HCT116 (cell line): ENCODE data around the gene SPTBN1. TPM values are rescaled to one million over a fixed set of nuclear protein-coding genes. Genes with fewer than 3 reads are reported as not detected.

Source experiments
- ATAC-seq: fragments of 200-7000 bp; cut with Tn5 transposase; 2 replicates; pipeline ENCODE4 v1.9.1; 2020; ENCODE audit warnings: mild to moderate bottlenecking, moderate library complexity
- BruUV-seq: library from RNA; stranded (reverse); fragments of 400-500 nt; replicated peaks from 2 replicates; lab custom pipeline; 2021; lab: Mats Ljungman, UMichigan
- CTCF ChIA-PET: fragments of 300-600 bp; sonication (Branson Sonifier 250); formaldehyde crosslinking; loops from one replicate; lab custom pipeline; 2021; ENCODE audit warnings: antibody characterized with exemption; lab: Charles Lee
- POLR2A ChIA-PET: fragments of 300-600, 350-600 bp; sonication (Branson Sonifier 250); formaldehyde crosslinking; loops from one replicate; lab custom pipeline; 2021; ENCODE audit warnings: antibody characterized with exemption; lab: Charles Lee
- RAD21 ChIA-PET, 2 experiments: fragments of 300-600 bp; sonication (Branson Sonifier 250); formaldehyde crosslinking; loops; one replicate each; lab custom pipeline; 2023; ENCODE audit warnings: low total read pairs in 2 of 2; ENCODE audit not compliant: uncharacterized antibody in 2 of 2, unreplicated experiment in 2 of 2, low non-redundant PET in 1 of 2; lab: Charles Lee
- DNase-seq: peaks from one replicate; pipeline ENCODE4 v3.0.0-alpha.2; 2010; ENCODE audit warnings: low read depth, low spot score
- H2AFZ ChIP-seq: fragments of 200-600 bp; shearing (Covaris generic), sonication (generic); 2 replicates; pipeline ENCODE4 v1.6.1; 2017; ENCODE audit warnings: low read depth, mixed run types, mixed read lengths, antibody characterized with exemption, low read length; ENCODE audit not compliant: poor library complexity, severe bottlenecking
- H3K27ac ChIP-seq: 2 replicates; pipeline ENCODE4 v1.5.1; 2012; ENCODE audit warnings: low read depth, low read length
- H3K27me3 ChIP-seq: fragments of 200-600 bp; sonication (generic); 2 replicates; pipeline ENCODE4 v1.6.1; 2016; ENCODE audit warnings: mixed run types, low read length, mixed read lengths; ENCODE audit not compliant: insufficient read depth
- H3K36me3 ChIP-seq, 2 experiments: fragments of 200-500 bp in 1 of 2; fragments of 200-600 bp in 1 of 2; sonication (Bioruptor generic) in 1 of 2; sonication (generic) in 1 of 2; 2 replicates each; pipeline versions ENCODE4 v1.5.1 to v1.6.1; 2014 to 2016; ENCODE audit warnings: low read length in 2 of 2, inconsistent platforms in 1 of 2, mixed read lengths in 1 of 2, mixed run types in 1 of 2; ENCODE audit not compliant: insufficient read depth in 2 of 2, control insufficient read depth in 1 of 2
- H3K4me1 ChIP-seq, 2 experiments: fragments of 200-600 bp in 1 of 2; sonication (generic) in 1 of 2; 2 replicates each; pipeline versions ENCODE4 v1.5.1 to v1.6.1; 2012 to 2017; ENCODE audit warnings: low read length in 2 of 2, inconsistent platforms in 1 of 2, mild to moderate bottlenecking in 1 of 2, mixed read lengths in 1 of 2, mixed run types in 1 of 2, moderate library complexity in 1 of 2; ENCODE audit not compliant: insufficient read depth in 2 of 2, control insufficient read depth in 1 of 2
- H3K4me2 ChIP-seq: fragments of 200-600 bp; sonication (generic); 2 replicates; pipeline ENCODE4 v1.6.1; 2017; ENCODE audit warnings: mixed run types, low read length, mixed read lengths
- H3K4me3 ChIP-seq, 2 experiments: fragments of 200-600 bp in 1 of 2; sonication (generic) in 1 of 2; replicated peaks in 1 of 2; 2 replicates each; pipeline ENCODE4 v1.5.1; 2011 to 2016; ENCODE audit warnings: low read length in 2 of 2, control low read depth in 1 of 2, low read depth in 1 of 2, mild to moderate bottlenecking in 1 of 2, mixed read lengths in 1 of 2, mixed run types in 1 of 2
- H3K79me2 ChIP-seq: fragments of 200-600 bp; sonication (generic); 2 replicates; pipeline ENCODE4 v1.6.1; 2017; ENCODE audit warnings: mild to moderate bottlenecking, mixed run types, low read length, moderate library complexity, mixed read lengths; ENCODE audit not compliant: insufficient read depth
- H3K9ac ChIP-seq: fragments of 200-600 bp; sonication (generic); 2 replicates; pipeline ENCODE4 v1.6.1; 2016; ENCODE audit warnings: low read length, mixed read lengths
- H3K9me2 ChIP-seq: fragments of 200-600 bp; sonication (generic), shearing (Covaris generic); 2 replicates; pipeline ENCODE4 v1.6.1; 2017; ENCODE audit warnings: mixed run types, mild to moderate bottlenecking, moderate library complexity; ENCODE audit not compliant: insufficient read depth
- H3K9me3 ChIP-seq, 2 experiments: fragments of 200-500 bp in 1 of 2; fragments of 200-600 bp in 1 of 2; sonication (Bioruptor generic) in 1 of 2; sonication (generic) in 1 of 2; 2 replicates each; pipeline ENCODE4 v1.6.1; 2014 to 2017; ENCODE audit warnings: low read length in 2 of 2, mixed read lengths in 2 of 2, inconsistent platforms in 1 of 2, low read depth in 1 of 2, mild to moderate bottlenecking in 1 of 2, mixed run types in 1 of 2, moderate library complexity in 1 of 2; ENCODE audit not compliant: control insufficient read depth in 1 of 2, insufficient read depth in 1 of 2
- H4K20me1 ChIP-seq: fragments of 200-600 bp; sonication (generic), shearing (Covaris generic); 2 replicates; pipeline ENCODE4 v1.6.1; 2017; ENCODE audit warnings: mixed run types, mild to moderate bottlenecking, moderate library complexity; ENCODE audit not compliant: insufficient read depth
- ATF3 ChIP-seq: IDR thresholded peaks from 2 replicates; pipeline ENCODE4 v1.6.1; 2012
- CBX3 ChIP-seq: IDR thresholded peaks from 2 replicates; pipeline ENCODE4 v1.6.1; 2012; ENCODE audit warnings: low read depth
- CEBPB ChIP-seq: IDR thresholded peaks from 2 replicates; pipeline ENCODE4 v1.6.1; 2012; ENCODE audit warnings: low read depth
- CTCF ChIP-seq, 3 experiments: fragments of 200-600 bp in 1 of 3; sonication (generic) in 1 of 3; IDR thresholded peaks in 2 of 3; conservative IDR thresholded peaks in 1 of 3; 2 replicates each; pipeline ENCODE4 v1.5.1; 2012 to 2017; ENCODE audit warnings: low read depth in 2 of 3, low read length in 2 of 3, antibody characterized with exemption in 1 of 3, borderline replicate concordance in 1 of 3, control low read depth in 1 of 3, mild to moderate bottlenecking in 1 of 3, mixed read lengths in 1 of 3, mixed run types in 1 of 3, moderate library complexity in 1 of 3; ENCODE audit not compliant: insufficient read depth in 1 of 3
- EGR1 ChIP-seq: IDR thresholded peaks from 2 replicates; pipeline ENCODE4 v1.6.1; 2012; ENCODE audit warnings: low read depth
- ELF1 ChIP-seq: IDR thresholded peaks from 2 replicates; pipeline ENCODE4 v1.6.1; 2012; ENCODE audit warnings: low read depth, borderline replicate concordance
- EZH2 ChIP-seq: fragments of 200-600 bp; sonication (generic); IDR thresholded peaks from 2 replicates; pipeline ENCODE4 v1.6.1; 2017; ENCODE audit warnings: antibody characterized with exemption, mixed run types
- EZH2phosphoT487 ChIP-seq: fragments of 200-600 bp; IDR thresholded peaks from 2 replicates; pipeline ENCODE4 v1.6.1; 2018; ENCODE audit warnings: antibody characterized with exemption, borderline replicate concordance
- FOSL1 ChIP-seq: IDR thresholded peaks from 2 replicates; pipeline ENCODE4 v1.6.1; 2012; ENCODE audit warnings: low read depth
- JUND ChIP-seq: IDR thresholded peaks from 2 replicates; pipeline ENCODE4 v1.6.1; 2012
- POLR2A ChIP-seq: IDR thresholded peaks from 2 replicates; pipeline ENCODE4 v1.7.0; 2011; ENCODE audit warnings: borderline replicate concordance; ENCODE audit not compliant: insufficient read depth, insufficient read length; ENCODE audit errors: extremely low read depth
- POLR2AphosphoS5 ChIP-seq: IDR thresholded peaks from 2 replicates; pipeline ENCODE4 v1.6.1; 2011; ENCODE audit warnings: mild to moderate bottlenecking, low read depth, low read length, moderate library complexity
- RAD21 ChIP-seq: IDR thresholded peaks from 2 replicates; pipeline ENCODE4 v1.6.1; 2012; ENCODE audit warnings: low read depth, mild to moderate bottlenecking
- REST ChIP-seq: IDR thresholded peaks from 2 replicates; pipeline ENCODE4 v1.6.1; 2012; ENCODE audit warnings: low read depth
- SIN3A ChIP-seq: IDR thresholded peaks from 2 replicates; pipeline ENCODE4 v1.6.1; 2012; ENCODE audit warnings: low read depth
- SRF ChIP-seq: IDR thresholded peaks from 2 replicates; pipeline ENCODE4 v1.6.1; 2012; ENCODE audit warnings: low read depth
- YY1 ChIP-seq: IDR thresholded peaks from 2 replicates; pipeline ENCODE4 v1.6.1; 2011; ENCODE audit warnings: low read length, low read depth, moderate library complexity, mild to moderate bottlenecking; ENCODE audit not compliant: insufficient replicate concordance; ENCODE audit errors: extremely low read depth
- ZBTB33 ChIP-seq: IDR thresholded peaks from 2 replicates; pipeline ENCODE4 v1.6.1; 2011; ENCODE audit warnings: mild to moderate bottlenecking, low read length, moderate library complexity; ENCODE audit not compliant: insufficient replicate concordance; ENCODE audit errors: extremely low read depth
- ZFX ChIP-seq: fragments of 450-650 bp; IDR thresholded peaks from 2 replicates; pipeline ENCODE4 v1.6.1; 2017
- ZNF274 ChIP-seq: fragments of 200-500 bp; sonication (Bioruptor generic); IDR thresholded peaks from 2 replicates; pipeline ENCODE4 v1.6.1; 2014; ENCODE audit warnings: mild to moderate bottlenecking, low read depth, low read length, inconsistent platforms
- intact Hi-C: fragments of 100-400 bp; cut with micrococcal nuclease; formaldehyde crosslinking; loops from 2 replicates; pipeline ENCODE4 v1.10.0; 2022
- total RNA-seq: library from RNA; stranded (reverse); gene quantifications from one replicate; pipeline ENCODE4 v1.2.1, GENCODE V29; 2021; ENCODE audit not compliant: unreplicated experiment

The SPTBN1 gene
- total RNA-seq, 1 experiment from 2014 or later, result 84.4 TPM

- Histone ChIP-seq H3K27me3 (no peaks in the 10 kb centered on the region), H4K20me1 (no peaks in the 10 kb centered on the region), H3K4me2 (peak overlapping the region; percentile 97; the same call in 1 of the 2 replicates), H3K9me2 (no peaks in the 10 kb centered on the region), H3K9me3 (no peaks in the 10 kb centered on the region), H3K36me3 (no peaks in the 10 kb centered on the region), H3K4me1 (peaks cover 5 to 25% of the 10 kb centered on the region in 2 experiments; a peak in 3 of 4 replicates), H3K79me2 (peaks cover 23% of the 10 kb centered on the region), H2AFZ (no peak overlapping the region), H3K4me3 (no peak overlapping the region), H3K27ac (no peak overlapping the region), H3K9ac (no peak overlapping the region)
- no peak for ATAC-seq
- no TSS peak for BruUV-seq
- ChIA-PET POLR2A (no interaction called here), CTCF (no interaction called here), RAD21 (no interaction called here)
- DNase-seq, result no peak
- TF ChIP-seq ZBTB33, result no peak
- no peak for TF ChIP-seq REST
- TF ChIP-seq ATF3, result no peak
- TF ChIP-seq SIN3A, result no peak
- no peak for TF ChIP-seq RAD21
- TF ChIP-seq EGR1, result no peak
- TF ChIP-seq CEBPB, result no peak
- no peak for TF ChIP-seq CTCF (IDR thresholded peaks at IDR 0.05 in 2 of 3, conservative IDR thresholded peaks at IDR 0.05 in 1 of 3; ENCODE audit: borderline replicate concordance in 1 of 3, insufficient read depth in 1 of 3, low read depth in 2 of 3, low read length in 2 of 3)
- no peak for TF ChIP-seq POLR2A
- TF ChIP-seq POLR2AphosphoS5, result no peak
- TF ChIP-seq ELF1, result no peak
- no peak for TF ChIP-seq ZFX
- TF ChIP-seq EZH2phosphoT487, result no peak
- TF ChIP-seq FOSL1, result no peak
- TF ChIP-seq SRF, result no peak
- TF ChIP-seq CBX3, result no peak
- no peak for TF ChIP-seq YY1
- TF ChIP-seq EZH2, result no peak
- TF ChIP-seq ZNF274, result no peak
- TF ChIP-seq JUND, result no peak
- intact Hi-C loops, result no loop called here
Measured at GRCh38 chr2:54454548-54455130, 1.5 kb upstream of the SPTBN1 start.
